HPDE6-E6E7 (cell line): ENCODE results near the gene PLEKHM3.
"Not testable (repeated sequence)": the region's sequence is repeated elsewhere in the genome, so short reads cannot be mapped to it uniquely, and the experiment has no call there.

Experiments
- DNase-seq: peaks from one replicate; pipeline ENCODE4 v3.0.0; 2011; ENCODE audit warnings: missing footprints; ENCODE audit errors: extremely low spot score

The PLEKHM3 gene

GRCh38 chr2:207951734-207952470, 73.4 kb downstream of the PLEKHM3 start:
- DNase-seq = no peak

- DNase-seq = no peak
These were observed 74.6 kb downstream of the PLEKHM3 start for GRCh38 chr2:207950761-207951114.

GRCh38 chr2:207950063-207950760, 75.1 kb downstream of the PLEKHM3 start:
- no peak for DNase-seq

- DNase-seq = not testable (repeated sequence)
These were observed 76.1 kb downstream of the PLEKHM3 start for GRCh38 chr2:207949245-207949644.

GRCh38 chr2:207944979-207945600, 80.2 kb downstream of the PLEKHM3 start:
- no peak for DNase-seq

- no peak for DNase-seq
These were observed 81.0 kb downstream of the PLEKHM3 start for GRCh38 chr2:207944334-207944733.

GRCh38 chr2:207939342-207940108, 85.8 kb downstream of the PLEKHM3 start:
- no peak for DNase-seq

- no peak for DNase-seq
These were observed 86.4 kb downstream of the PLEKHM3 start for GRCh38 chr2:207938886-207939285.

GRCh38 chr2:207938415-207938814, 86.9 kb downstream of the PLEKHM3 start:
- no peak for DNase-seq

- DNase-seq = no peak
These were observed 87.5 kb downstream of the PLEKHM3 start for GRCh38 chr2:207937823-207938222.

GRCh38 chr2:207937253-207937652, 88.1 kb downstream of the PLEKHM3 start:
- no peak for DNase-seq

GRCh38 chr2:207936380-207936779, 88.9 kb downstream of the PLEKHM3 start:
- no peak for DNase-seq

GRCh38 chr2:207935991-207936370, 89.3 kb downstream of the PLEKHM3 start:
- no peak for DNase-seq

- DNase-seq = no peak
These were observed 90.0 kb downstream of the PLEKHM3 start for GRCh38 chr2:207935121-207935990.

- no peak for DNase-seq
These were observed 90.6 kb downstream of the PLEKHM3 start for GRCh38 chr2:207934720-207935119.

GRCh38 chr2:207933396-207934065, 91.8 kb downstream of the PLEKHM3 start:
- DNase-seq = no peak

- DNase-seq = no peak
These were observed 93.2 kb downstream of the PLEKHM3 start for GRCh38 chr2:207932106-207932505.

GRCh38 chr2:207930747-207931146, 94.6 kb downstream of the PLEKHM3 start:
- no peak for DNase-seq

GRCh38 chr2:207929923-207930322, 95.4 kb downstream of the PLEKHM3 start:
- DNase-seq = no peak

- no peak for DNase-seq
These were observed 97.2 kb downstream of the PLEKHM3 start for GRCh38 chr2:207928079-207928478.

GRCh38 chr2:207926989-207927300, 98.4 kb downstream of the PLEKHM3 start:
- DNase-seq = no peak
